KMS-11 (cell line): ENCODE measurements around the gene VTI1B.
"Not testable (repeated sequence)": the region's sequence is repeated elsewhere in the genome, so short reads cannot be mapped to it uniquely, and the experiment has no call there.

ENCODE experiments used
- H2AFZ ChIP-seq: fragments of 200-600 bp; sonication (generic); 2 replicates; pipeline ENCODE4 v1.6.1; 2016; ENCODE audit warnings: antibody characterized with exemption, mixed run types, low read depth
- H3K27ac ChIP-seq: fragments of 200-600 bp; sonication (generic); 2 replicates; pipeline ENCODE4 v1.6.1; 2016; ENCODE audit warnings: mild to moderate bottlenecking, mixed run types
- H3K27me3 ChIP-seq: fragments of 200-600 bp; sonication (generic); 2 replicates; pipeline ENCODE4 v1.6.1; 2017; ENCODE audit warnings: mild to moderate bottlenecking, low read depth, mixed run types, moderate library complexity; ENCODE audit not compliant: insufficient read depth
- H3K36me3 ChIP-seq: fragments of 200-600 bp; sonication (generic); 2 replicates; pipeline ENCODE4 v1.6.1; 2017; ENCODE audit warnings: mild to moderate bottlenecking, mixed run types; ENCODE audit not compliant: insufficient read depth
- H3K4me1 ChIP-seq: fragments of 200-600 bp; sonication (generic); 2 replicates; pipeline ENCODE4 v1.6.1; 2016; ENCODE audit warnings: mild to moderate bottlenecking, low read depth, mixed run types; ENCODE audit not compliant: poor library complexity, severe bottlenecking
- H3K4me2 ChIP-seq: fragments of 200-600 bp; sonication (generic); 2 replicates; pipeline ENCODE4 v1.7.0; 2016; ENCODE audit warnings: mild to moderate bottlenecking, mixed run types
- H3K4me3 ChIP-seq: fragments of 200-600 bp; sonication (generic); IDR thresholded peaks from 2 replicates; pipeline ENCODE4 v1.6.1; 2017; ENCODE audit warnings: low read depth, low read length, mixed read lengths; ENCODE audit not compliant: insufficient read depth
- H3K79me2 ChIP-seq: fragments of 200-600 bp; sonication (generic); 2 replicates; pipeline ENCODE4 v1.6.1; 2016; ENCODE audit warnings: low read depth, mixed run types; ENCODE audit not compliant: insufficient read depth
- H3K9ac ChIP-seq: fragments of 200-600 bp; sonication (generic); 2 replicates; pipeline ENCODE4 v1.6.1; 2016; ENCODE audit warnings: mild to moderate bottlenecking, mixed run types
- H4K20me1 ChIP-seq: fragments of 200-600 bp; sonication (generic); 2 replicates; pipeline ENCODE4 v1.6.1; 2016; ENCODE audit warnings: mild to moderate bottlenecking, mixed run types; ENCODE audit not compliant: insufficient read depth
- CTCF ChIP-seq: fragments of 200-600 bp; sonication (generic); conservative IDR thresholded peaks from 2 replicates; pipeline ENCODE4 v1.6.1; 2017; ENCODE audit warnings: low read depth, mild to moderate bottlenecking, antibody characterized with exemption, low read length, moderate library complexity, mixed read lengths

The VTI1B gene

GRCh38 chr14:67674480-67675218, at the start of gene VTI1B:
Gene VTI1B, minus strand, starts transcription at chr14:67674632. Its CDS starts 143 bp downstream, at chr14:67674489.
- H3K9ac ChIP-seq: peak within 1 kb of the TSS; percentile 66
- H3K4me1 ChIP-seq: peaks cover 22% of the 10 kb centered on the region
- no peaks in the 10 kb centered on the region for H3K27me3 ChIP-seq
- peak within 1 kb of the TSS; percentile 67 for H3K4me2 ChIP-seq
- H3K36me3 ChIP-seq: no peaks in the 10 kb centered on the region
- peaks cover 5% of the 10 kb centered on the region; the same call in 1 of the 2 replicates for H4K20me1 ChIP-seq
- H3K4me3 ChIP-seq: no peak within 1 kb of the TSS
- H3K27ac ChIP-seq: peak within 1 kb of the TSS; percentile 52; the same call in 1 of the 2 replicates
- peak within 1 kb of the TSS; percentile 82 for H2AFZ ChIP-seq
- TF ChIP-seq CTCF: no peak
- peaks cover 20% of the 10 kb centered on the region; the same call in 1 of the 2 replicates for H3K79me2 ChIP-seq

- no peak overlapping the region for H2AFZ ChIP-seq
- no peak for TF ChIP-seq CTCF
- no peak overlapping the region for H3K4me3 ChIP-seq
- H4K20me1 ChIP-seq: no peaks in the 10 kb centered on the region
- H3K4me1 ChIP-seq: peaks cover 17% of the 10 kb centered on the region
- H3K9ac ChIP-seq: no peak overlapping the region
- H3K27me3 ChIP-seq: no peaks in the 10 kb centered on the region
- no peaks in the 10 kb centered on the region for H3K79me2 ChIP-seq
- H3K27ac ChIP-seq: no peak overlapping the region
- no peak overlapping the region for H3K4me2 ChIP-seq
- H3K36me3 ChIP-seq: no peaks in the 10 kb centered on the region
Observed at GRCh38 chr14:67722293-67722692, 47.9 kb upstream of the VTI1B start.

GRCh38 chr14:67721875-67722274, 47.4 kb upstream of the VTI1B start:
- TF ChIP-seq CTCF: no peak
- H3K4me3 ChIP-seq: no peak overlapping the region
- H3K27ac ChIP-seq: no peak overlapping the region
- no peaks in the 10 kb centered on the region for H4K20me1 ChIP-seq
- H2AFZ ChIP-seq: no peak overlapping the region
- no peaks in the 10 kb centered on the region for H3K79me2 ChIP-seq
- peaks cover 17% of the 10 kb centered on the region for H3K4me1 ChIP-seq
- no peaks in the 10 kb centered on the region for H3K36me3 ChIP-seq
- no peak overlapping the region for H3K9ac ChIP-seq
- no peak overlapping the region for H3K4me2 ChIP-seq
- H3K27me3 ChIP-seq: no peaks in the 10 kb centered on the region

- no peak for TF ChIP-seq CTCF
- Histone ChIP-seq H3K36me3 (no peaks in the 10 kb centered on the region), H3K4me3 (no peak overlapping the region), H3K4me1 (peaks cover 17% of the 10 kb centered on the region), H4K20me1 (no peaks in the 10 kb centered on the region), H2AFZ (no peak overlapping the region), H3K79me2 (no peaks in the 10 kb centered on the region), H3K9ac (no peak overlapping the region), H3K27ac (peak overlapping the region; percentile 36; the same call in 1 of the 2 replicates), H3K4me2 (peak overlapping the region; percentile 40), H3K27me3 (no peaks in the 10 kb centered on the region)
Observed at GRCh38 chr14:67719866-67720265, 45.4 kb upstream of the VTI1B start.

GRCh38 chr14:67719385-67719784, 45.0 kb upstream of the VTI1B start:
- H3K36me3 ChIP-seq, H3K9ac ChIP-seq, H2AFZ ChIP-seq, H3K4me2 ChIP-seq, H3K79me2 ChIP-seq, H4K20me1 ChIP-seq, H3K4me3 ChIP-seq, H3K27me3 ChIP-seq: not testable (repeated sequence)
- peak overlapping the region; percentile 36; the same call in 1 of the 2 replicates for H3K27ac ChIP-seq
- H3K4me1 ChIP-seq: peaks cover 17% of the 10 kb centered on the region
